ENCODE measurements around the gene CYB5D1.

The CYB5D1 gene

GRCh38 chr17:7817643-7817964 is 40.2 kb upstream of the CYB5D1 start:
- H3K4me3 ChIP-seq (ENCODE audit: low read depth, low read length), result no peak overlapping the region
- TF ChIP-seq CTCF (IDR thresholded peaks at IDR 0.05; ENCODE audit: control insufficient read depth, extremely low read depth, insufficient read depth), result no peak
- DNase-seq (ENCODE audit: low read depth), result no peak

DNA sequence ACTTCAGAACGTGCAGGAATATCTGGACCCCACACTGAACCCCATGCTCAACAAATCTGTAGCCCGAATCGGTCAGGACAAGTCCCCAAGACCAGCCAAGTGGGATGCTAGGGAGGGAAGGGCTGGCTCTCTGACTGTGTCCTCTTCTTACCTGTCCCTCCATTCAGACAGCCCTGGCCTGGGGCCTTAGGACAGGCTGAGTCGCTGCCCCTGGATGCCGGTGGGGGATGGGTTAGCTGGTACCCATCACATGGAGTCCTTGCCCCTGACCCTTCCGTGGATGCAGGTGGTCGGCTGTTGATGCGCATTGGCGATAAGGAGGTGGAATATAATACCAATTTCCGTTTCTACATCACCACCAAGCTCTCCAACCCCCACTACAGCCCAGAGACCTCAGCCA is 39.8 kb upstream of the CYB5D1 start:
- DNase-seq (ENCODE audit: low read depth), result no peak
- TF ChIP-seq CTCF (IDR thresholded peaks at IDR 0.05; ENCODE audit: control insufficient read depth, extremely low read depth, insufficient read depth), result no peak
- H3K4me3 ChIP-seq (ENCODE audit: low read depth, low read length), result no peak overlapping the region

GRCh38 chr17:7818746-7819645 is 38.8 kb upstream of the CYB5D1 start:
- DNase-seq (ENCODE audit: low read depth), result no peak
- no peak overlapping the region for H3K4me3 ChIP-seq (ENCODE audit: low read depth, low read length)
- TF ChIP-seq CTCF (IDR thresholded peaks at IDR 0.05; ENCODE audit: control insufficient read depth, extremely low read depth, insufficient read depth), result no peak

- TF ChIP-seq CTCF (IDR thresholded peaks at IDR 0.05; ENCODE audit: control insufficient read depth, extremely low read depth, insufficient read depth), result no peak
- H3K4me3 ChIP-seq (ENCODE audit: low read depth, low read length), result no peak overlapping the region
- DNase-seq (ENCODE audit: low read depth), result no peak
Observed at GRCh38 chr17:7820231-7820630, 37.6 kb upstream of the CYB5D1 start.

- no peak overlapping the region for H3K4me3 ChIP-seq (ENCODE audit: low read depth, low read length)
- DNase-seq (ENCODE audit: low read depth), result no peak
- TF ChIP-seq CTCF (IDR thresholded peaks at IDR 0.05; ENCODE audit: control insufficient read depth, extremely low read depth, insufficient read depth), result no peak
Observed at GRCh38 chr17:7822126-7822525, 35.7 kb upstream of the CYB5D1 start.

GRCh38 chr17:7823581-7824001 is 34.2 kb upstream of the CYB5D1 start:
- no peak for DNase-seq (ENCODE audit: low read depth)
- no peak for TF ChIP-seq CTCF (IDR thresholded peaks at IDR 0.05; ENCODE audit: control insufficient read depth, extremely low read depth, insufficient read depth)
- H3K4me3 ChIP-seq (ENCODE audit: low read depth, low read length), result no peak overlapping the region

Measured in LNCaP clone FGC (cell line).